ENCODE data around the gene GDF10.

Gene GDF10

DNA sequence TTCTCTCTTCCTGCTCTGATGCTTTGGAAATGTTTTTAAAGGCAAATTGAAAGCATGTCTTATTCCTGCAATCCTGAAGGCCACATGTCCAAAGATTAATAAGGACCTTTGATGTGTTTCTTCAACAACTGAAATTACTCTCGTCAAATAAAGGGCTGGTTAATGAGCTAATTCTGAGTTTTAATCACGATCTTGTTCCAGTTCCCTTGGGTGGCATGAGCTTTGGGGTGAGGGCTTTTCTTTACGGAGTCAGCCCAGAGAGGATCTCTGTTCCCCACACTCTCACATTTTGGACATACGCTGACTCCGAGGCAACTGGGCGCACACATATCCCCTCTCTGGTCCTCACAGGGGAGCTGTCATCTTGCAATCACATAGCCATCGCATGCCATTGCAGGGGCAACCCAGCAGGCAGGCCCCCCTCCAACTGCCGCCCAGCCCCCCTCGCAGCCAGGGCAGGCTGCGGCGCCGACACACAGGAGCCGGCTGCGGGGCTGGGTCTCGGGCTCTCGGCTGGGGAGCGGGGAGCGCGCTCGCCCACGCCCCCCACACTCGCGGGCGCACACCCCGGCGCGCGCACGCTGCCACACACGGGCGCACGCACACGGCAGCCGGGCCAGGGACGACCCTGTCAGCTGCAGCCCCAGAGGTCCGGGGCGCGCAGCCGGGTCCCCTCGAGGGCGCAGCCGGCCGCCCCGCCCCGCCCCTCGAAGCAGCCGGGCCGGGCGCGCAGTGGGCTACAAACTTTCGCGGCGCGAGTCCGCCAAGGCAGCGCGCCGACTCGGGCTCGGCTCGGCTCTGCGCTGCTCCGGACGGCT is at the start of gene GDF10:
Gene GDF10, plus strand, starts transcription at position 587 of the 818 bp plus-strand sequence. CDS start 455 bp downstream, outside the sequence.
- H3K9ac ChIP-seq (ENCODE audit: low read depth in 1 of 2, low read length in 2 of 2) = no peak within 1 kb of the TSS
- no peak within 1 kb of the TSS for H3K27ac ChIP-seq (ENCODE audit: low read depth, low read length)
- no peaks in the 10 kb centered on the region for H3K9me3 ChIP-seq (ENCODE audit: control insufficient read depth in 1 of 2, low read length in 2 of 2)
- H3K4me1 ChIP-seq (ENCODE audit: control insufficient read depth in 1 of 2, insufficient read depth in 2 of 2, low read length in 2 of 2) = no peaks in the 10 kb centered on the region
- H3K27me3 ChIP-seq (ENCODE audit: control insufficient read depth in 1 of 2, insufficient read depth in 2 of 2, low read length in 2 of 2) = peaks cover 19 to 60% of the 10 kb centered on the region in 2 donors
- no peaks in the 10 kb centered on the region for H3K36me3 ChIP-seq (ENCODE audit: control insufficient read depth in 1 of 2, insufficient read depth in 2 of 2, low read length in 2 of 2)
- peak within 1 kb of the TSS in 1 of 2 donors; percentile 28 for H3K4me3 ChIP-seq (ENCODE audit: low read depth in 1 of 2, low read length in 2 of 2)

- no peaks in the 10 kb centered on the region for H3K36me3 ChIP-seq (ENCODE audit: control insufficient read depth in 1 of 2, insufficient read depth in 2 of 2, low read length in 2 of 2)
- no peaks in the 10 kb centered on the region for H3K9me3 ChIP-seq (ENCODE audit: control insufficient read depth in 1 of 2, low read length in 2 of 2)
These were observed 47.8 kb upstream of the GDF10 start for GRCh38 chr10:47252093-47252780.

GRCh38 chr10:47253030-47253637 is 46.9 kb upstream of the GDF10 start:
- no peak overlapping the region for H3K9ac ChIP-seq (ENCODE audit: low read depth in 1 of 2, low read length in 2 of 2)
- peaks cover 0 to 4% of the 10 kb centered on the region in 2 donors for H3K4me1 ChIP-seq (ENCODE audit: control insufficient read depth in 1 of 2, insufficient read depth in 2 of 2, low read length in 2 of 2)
- H3K36me3 ChIP-seq (ENCODE audit: control insufficient read depth in 1 of 2, insufficient read depth in 2 of 2, low read length in 2 of 2) = no peaks in the 10 kb centered on the region
- peaks cover 0 to 4% of the 10 kb centered on the region in 2 donors for H3K27me3 ChIP-seq (ENCODE audit: control insufficient read depth in 1 of 2, insufficient read depth in 2 of 2, low read length in 2 of 2)
- H3K27ac ChIP-seq (ENCODE audit: low read depth, low read length) = no peak overlapping the region
- H3K9me3 ChIP-seq (ENCODE audit: control insufficient read depth in 1 of 2, low read length in 2 of 2) = no peaks in the 10 kb centered on the region
- H3K4me3 ChIP-seq (ENCODE audit: low read depth in 1 of 2, low read length in 2 of 2) = no peak overlapping the region

More at GRCh38 chr10:47252093-47252780, 47.8 kb upstream of the GDF10 start:
- no peak overlapping the region for H3K27ac ChIP-seq (ENCODE audit: low read depth, low read length)
- no peak overlapping the region for H3K4me3 ChIP-seq (ENCODE audit: low read depth in 1 of 2, low read length in 2 of 2)
- no peak overlapping the region for H3K9ac ChIP-seq (ENCODE audit: low read depth in 1 of 2, low read length in 2 of 2)
- peaks cover 0 to 4% of the 10 kb centered on the region in 2 donors for H3K27me3 ChIP-seq (ENCODE audit: control insufficient read depth in 1 of 2, insufficient read depth in 2 of 2, low read length in 2 of 2)
- peaks cover 0 to 4% of the 10 kb centered on the region in 2 donors for H3K4me1 ChIP-seq (ENCODE audit: control insufficient read depth in 1 of 2, insufficient read depth in 2 of 2, low read length in 2 of 2)

DNA sequence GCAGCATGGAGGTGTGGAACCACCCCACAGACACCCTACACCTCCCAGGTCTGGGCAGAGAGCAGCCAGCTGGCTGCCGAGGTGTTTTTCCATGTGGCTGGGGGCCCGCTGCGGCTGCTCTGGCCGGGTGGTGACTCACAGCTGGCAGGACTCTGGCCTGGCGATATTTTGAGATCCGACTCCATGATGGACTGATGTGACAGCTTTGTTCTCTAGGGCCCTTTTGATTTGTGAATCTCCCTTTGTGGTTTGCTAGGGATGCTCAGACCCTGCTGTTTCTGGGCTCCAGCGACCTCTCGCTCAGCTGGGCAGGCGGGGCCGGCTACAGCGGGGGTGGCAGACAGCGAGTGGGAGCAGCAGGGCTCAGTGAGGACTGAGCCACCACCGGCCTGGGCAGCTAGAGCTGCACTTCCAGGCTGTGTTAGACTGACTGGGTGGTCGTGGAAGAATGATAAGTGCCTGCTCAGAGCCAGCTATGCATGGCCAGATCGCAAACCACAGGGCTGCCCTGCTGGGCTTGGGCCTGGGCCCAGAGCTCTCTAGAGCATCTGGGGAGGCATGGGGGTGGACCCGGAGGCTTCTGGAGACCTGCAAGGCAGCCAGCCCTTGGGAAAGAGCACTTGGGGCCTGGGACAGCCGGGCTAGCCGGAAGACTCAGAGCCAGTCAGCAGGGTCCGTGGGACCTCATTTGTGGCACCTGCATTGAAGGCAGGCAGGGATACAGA is 46.2 kb upstream of the GDF10 start:
- Histone ChIP-seq H3K9me3 (ENCODE audit: control insufficient read depth in 1 of 2, low read length in 2 of 2) (no peaks in the 10 kb centered on the region), H3K4me3 (ENCODE audit: low read depth in 1 of 2, low read length in 2 of 2) (no peak overlapping the region), H3K27me3 (ENCODE audit: control insufficient read depth in 1 of 2, insufficient read depth in 2 of 2, low read length in 2 of 2) (peaks cover 0 to 5% of the 10 kb centered on the region in 2 donors), H3K36me3 (ENCODE audit: control insufficient read depth in 1 of 2, insufficient read depth in 2 of 2, low read length in 2 of 2) (no peaks in the 10 kb centered on the region), H3K4me1 (ENCODE audit: control insufficient read depth in 1 of 2, insufficient read depth in 2 of 2, low read length in 2 of 2) (peaks cover 0 to 4% of the 10 kb centered on the region in 2 donors), H3K9ac (ENCODE audit: low read depth in 1 of 2, low read length in 2 of 2) (no peak overlapping the region), H3K27ac (ENCODE audit: low read depth, low read length) (no peak overlapping the region)

DNA sequence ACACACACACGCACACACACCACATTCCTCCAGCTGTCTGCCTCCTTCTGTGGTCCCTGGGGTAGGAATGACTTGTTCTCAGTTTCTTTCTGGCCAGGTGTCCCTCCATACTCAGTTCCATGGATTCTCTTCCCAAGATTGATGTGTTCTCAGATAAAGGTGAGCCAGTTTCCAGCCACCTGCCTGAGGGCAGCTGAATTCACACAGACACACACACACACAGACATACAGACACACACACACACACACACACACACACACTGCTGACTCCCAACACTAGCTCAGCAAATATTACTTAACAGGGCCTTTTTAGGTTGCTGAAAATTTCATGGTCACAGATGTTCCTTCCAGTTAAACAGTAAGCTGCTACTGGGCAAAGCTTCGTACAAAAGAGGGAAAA is 45.4 kb upstream of the GDF10 start:
- Histone ChIP-seq H3K4me3 (ENCODE audit: low read depth in 1 of 2, low read length in 2 of 2) (no peak overlapping the region), H3K9ac (ENCODE audit: low read depth in 1 of 2, low read length in 2 of 2) (no peak overlapping the region), H3K27ac (ENCODE audit: low read depth, low read length) (no peak overlapping the region), H3K9me3 (ENCODE audit: control insufficient read depth in 1 of 2, low read length in 2 of 2) (no peaks in the 10 kb centered on the region), H3K27me3 (ENCODE audit: control insufficient read depth in 1 of 2, insufficient read depth in 2 of 2, low read length in 2 of 2) (peaks cover 0 to 6% of the 10 kb centered on the region in 2 donors), H3K4me1 (ENCODE audit: control insufficient read depth in 1 of 2, insufficient read depth in 2 of 2, low read length in 2 of 2) (peaks cover 0 to 4% of the 10 kb centered on the region in 2 donors), H3K36me3 (ENCODE audit: control insufficient read depth in 1 of 2, insufficient read depth in 2 of 2, low read length in 2 of 2) (no peaks in the 10 kb centered on the region)

- Histone ChIP-seq H3K4me3 (ENCODE audit: low read depth in 1 of 2, low read length in 2 of 2) (no peak overlapping the region), H3K27ac (ENCODE audit: low read depth, low read length) (no peak overlapping the region), H3K27me3 (ENCODE audit: control insufficient read depth in 1 of 2, insufficient read depth in 2 of 2, low read length in 2 of 2) (peaks cover 0 to 6% of the 10 kb centered on the region in 2 donors), H3K9me3 (ENCODE audit: control insufficient read depth in 1 of 2, low read length in 2 of 2) (no peaks in the 10 kb centered on the region), H3K36me3 (ENCODE audit: control insufficient read depth in 1 of 2, insufficient read depth in 2 of 2, low read length in 2 of 2) (no peaks in the 10 kb centered on the region), H3K9ac (ENCODE audit: low read depth in 1 of 2, low read length in 2 of 2) (no peak overlapping the region), H3K4me1 (ENCODE audit: control insufficient read depth in 1 of 2, insufficient read depth in 2 of 2, low read length in 2 of 2) (peaks cover 0 to 4% of the 10 kb centered on the region in 2 donors)
These were observed 44.8 kb upstream of the GDF10 start for GRCh38 chr10:47255033-47255813.

GRCh38 chr10:47255866-47256265 is 44.1 kb upstream of the GDF10 start:
- no peak overlapping the region for H3K27ac ChIP-seq (ENCODE audit: low read depth, low read length)
- H3K4me1 ChIP-seq (ENCODE audit: control insufficient read depth in 1 of 2, insufficient read depth in 2 of 2, low read length in 2 of 2) = peaks cover 0 to 4% of the 10 kb centered on the region in 2 donors
- H3K4me3 ChIP-seq (ENCODE audit: low read depth in 1 of 2, low read length in 2 of 2) = no peak overlapping the region
- H3K9me3 ChIP-seq (ENCODE audit: control insufficient read depth in 1 of 2, low read length in 2 of 2) = no peaks in the 10 kb centered on the region
- peaks cover 0 to 6% of the 10 kb centered on the region in 2 donors for H3K27me3 ChIP-seq (ENCODE audit: control insufficient read depth in 1 of 2, insufficient read depth in 2 of 2, low read length in 2 of 2)
- no peak overlapping the region for H3K9ac ChIP-seq (ENCODE audit: low read depth in 1 of 2, low read length in 2 of 2)
- H3K36me3 ChIP-seq (ENCODE audit: control insufficient read depth in 1 of 2, insufficient read depth in 2 of 2, low read length in 2 of 2) = no peaks in the 10 kb centered on the region

GRCh38 chr10:47256751-47257336 is 43.2 kb upstream of the GDF10 start:
- no peak overlapping the region for H3K4me3 ChIP-seq (ENCODE audit: low read depth in 1 of 2, low read length in 2 of 2)
- H3K4me1 ChIP-seq (ENCODE audit: control insufficient read depth in 1 of 2, insufficient read depth in 2 of 2, low read length in 2 of 2) = peaks cover 0 to 4% of the 10 kb centered on the region in 2 donors
- no peak overlapping the region for H3K27ac ChIP-seq (ENCODE audit: low read depth, low read length)

More at GRCh38 chr10:47256751-47257336, 43.2 kb upstream of the GDF10 start:
- Histone ChIP-seq H3K27me3 (ENCODE audit: control insufficient read depth in 1 of 2, insufficient read depth in 2 of 2, low read length in 2 of 2) (peaks cover 0 to 6% of the 10 kb centered on the region in 2 donors), H3K9ac (ENCODE audit: low read depth in 1 of 2, low read length in 2 of 2) (no peak overlapping the region), H3K9me3 (ENCODE audit: control insufficient read depth in 1 of 2, low read length in 2 of 2) (no peaks in the 10 kb centered on the region), H3K36me3 (ENCODE audit: control insufficient read depth in 1 of 2, insufficient read depth in 2 of 2, low read length in 2 of 2) (no peaks in the 10 kb centered on the region)
